ENCODE measurements around the gene PCNX2. TPM values are rescaled to one million over a fixed set of nuclear protein-coding genes. Genes with fewer than 3 reads are reported as not detected.

PCNX2 gene
- total and polyA plus RNA-seq, 7 donors: 1.8 to 13.8 (median 5.1) TPM

DNA sequence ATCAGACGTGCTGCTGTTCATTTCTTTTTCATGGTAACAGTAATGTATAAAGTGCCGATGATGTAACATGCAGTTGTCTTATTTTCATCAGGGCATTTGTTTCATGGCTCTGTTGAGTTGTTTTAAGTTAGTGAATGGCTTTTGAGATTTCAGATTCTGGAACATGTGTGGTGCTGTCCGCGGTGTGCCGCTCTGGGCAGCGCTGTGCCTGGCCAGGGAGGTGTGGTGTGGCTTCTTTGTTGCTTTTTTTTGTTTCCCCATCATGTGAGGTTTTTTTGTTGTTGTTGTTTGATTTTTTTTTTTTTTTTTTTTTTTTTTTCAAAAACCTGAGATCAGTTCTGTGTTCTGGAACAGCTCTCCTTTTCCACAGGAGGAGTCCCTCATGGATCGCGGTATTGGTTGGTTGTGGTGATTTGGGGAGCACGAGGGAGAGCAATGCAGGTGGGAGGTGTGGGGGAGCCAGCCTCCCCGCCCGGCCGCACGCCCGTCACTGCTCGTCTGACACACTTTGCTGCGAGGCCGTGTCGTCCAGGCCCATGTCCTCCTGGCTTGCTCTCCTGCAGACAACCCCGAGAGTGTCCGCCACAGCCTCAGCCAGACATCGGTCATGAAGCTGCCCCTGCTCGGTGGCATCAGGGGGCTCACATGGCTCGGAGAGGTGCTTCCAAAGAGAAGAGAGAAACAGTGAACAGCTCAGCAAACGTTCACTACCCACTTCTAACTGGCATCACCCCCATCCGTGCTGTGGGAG lies 311.5 kb downstream of the PCNX2 start:
- no peaks in the 10 kb centered on the region for H3K27me3 ChIP-seq
- WGBS, 2 donors: 86 to 93% methylated on average over 25 of the region's 25 CpGs
- H3K27ac ChIP-seq: no peak overlapping the region
- peaks cover 0 to 3% (median 0%) of the 10 kb centered on the region in 4 donors for H3K36me3 ChIP-seq
- no peaks in the 10 kb centered on the region for H3K4me1 ChIP-seq
- TF ChIP-seq POLR2A (IDR thresholded peaks at IDR 0.05) (no peak), POLR2AphosphoS5 (IDR thresholded peaks at IDR 0.05) (no peak), EP300 (IDR thresholded peaks at IDR 0.05) (no peak)
- TF ChIP-seq, protein P1, sequence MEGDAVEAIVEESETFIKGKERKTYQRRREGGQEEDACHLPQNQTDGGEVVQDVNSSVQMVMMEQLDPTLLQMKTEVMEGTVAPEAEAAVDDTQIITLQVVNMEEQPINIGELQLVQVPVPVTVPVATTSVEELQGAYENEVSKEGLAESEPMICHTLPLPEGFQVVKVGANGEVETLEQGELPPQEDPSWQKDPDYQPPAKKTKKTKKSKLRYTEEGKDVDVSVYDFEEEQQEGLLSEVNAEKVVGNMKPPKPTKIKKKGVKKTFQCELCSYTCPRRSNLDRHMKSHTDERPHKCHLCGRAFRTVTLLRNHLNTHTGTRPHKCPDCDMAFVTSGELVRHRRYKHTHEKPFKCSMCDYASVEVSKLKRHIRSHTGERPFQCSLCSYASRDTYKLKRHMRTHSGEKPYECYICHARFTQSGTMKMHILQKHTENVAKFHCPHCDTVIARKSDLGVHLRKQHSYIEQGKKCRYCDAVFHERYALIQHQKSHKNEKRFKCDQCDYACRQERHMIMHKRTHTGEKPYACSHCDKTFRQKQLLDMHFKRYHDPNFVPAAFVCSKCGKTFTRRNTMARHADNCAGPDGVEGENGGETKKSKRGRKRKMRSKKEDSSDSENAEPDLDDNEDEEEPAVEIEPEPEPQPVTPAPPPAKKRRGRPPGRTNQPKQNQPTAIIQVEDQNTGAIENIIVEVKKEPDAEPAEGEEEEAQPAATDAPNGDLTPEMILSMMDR (IDR thresholded peaks at IDR 0.05): no peak
- H3K9me3 ChIP-seq: no peaks in the 10 kb centered on the region
- no peak for DNase-seq
- no peak overlapping the region for H3K4me3 ChIP-seq
- intact Hi-C loops (cut with DNase I): no loop called here

DNA sequence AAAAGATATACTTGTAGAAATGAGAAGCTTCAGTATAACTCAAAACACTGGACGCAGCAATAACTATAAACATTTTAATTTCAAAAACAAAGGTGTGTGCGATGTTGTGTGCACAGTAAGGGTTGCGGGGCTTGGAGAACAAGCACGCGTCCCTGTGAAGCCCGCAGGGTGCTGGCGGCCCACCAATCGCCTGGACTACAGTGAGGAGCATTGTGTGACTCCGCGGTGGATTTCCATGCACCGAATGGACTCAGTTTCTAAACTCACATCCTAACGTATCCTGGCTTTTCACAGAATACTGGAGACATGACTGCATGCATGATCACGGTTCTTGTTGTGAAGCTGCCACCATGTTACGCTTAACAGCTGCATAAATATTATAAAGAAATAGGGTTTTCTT lies 312.1 kb downstream of the PCNX2 start:
- intact Hi-C loops (cut with DNase I): no loop called here
- DNase-seq: no peak
- Histone ChIP-seq H3K9me3 (no peaks in the 10 kb centered on the region), H3K36me3 (peaks cover 0 to 4% (median 0%) of the 10 kb centered on the region in 4 donors), H3K4me1 (no peaks in the 10 kb centered on the region), H3K27ac (no peak overlapping the region), H3K27me3 (no peaks in the 10 kb centered on the region), H3K4me3 (no peak overlapping the region)
- 97% methylated on average over 14 of the region's 14 CpGs for WGBS, 2 donors
- TF ChIP-seq POLR2AphosphoS5 (IDR thresholded peaks at IDR 0.05) (no peak), POLR2A (IDR thresholded peaks at IDR 0.05) (no peak), EP300 (IDR thresholded peaks at IDR 0.05) (no peak)
- TF ChIP-seq, protein P1 (IDR thresholded peaks at IDR 0.05): no peak

DNA sequence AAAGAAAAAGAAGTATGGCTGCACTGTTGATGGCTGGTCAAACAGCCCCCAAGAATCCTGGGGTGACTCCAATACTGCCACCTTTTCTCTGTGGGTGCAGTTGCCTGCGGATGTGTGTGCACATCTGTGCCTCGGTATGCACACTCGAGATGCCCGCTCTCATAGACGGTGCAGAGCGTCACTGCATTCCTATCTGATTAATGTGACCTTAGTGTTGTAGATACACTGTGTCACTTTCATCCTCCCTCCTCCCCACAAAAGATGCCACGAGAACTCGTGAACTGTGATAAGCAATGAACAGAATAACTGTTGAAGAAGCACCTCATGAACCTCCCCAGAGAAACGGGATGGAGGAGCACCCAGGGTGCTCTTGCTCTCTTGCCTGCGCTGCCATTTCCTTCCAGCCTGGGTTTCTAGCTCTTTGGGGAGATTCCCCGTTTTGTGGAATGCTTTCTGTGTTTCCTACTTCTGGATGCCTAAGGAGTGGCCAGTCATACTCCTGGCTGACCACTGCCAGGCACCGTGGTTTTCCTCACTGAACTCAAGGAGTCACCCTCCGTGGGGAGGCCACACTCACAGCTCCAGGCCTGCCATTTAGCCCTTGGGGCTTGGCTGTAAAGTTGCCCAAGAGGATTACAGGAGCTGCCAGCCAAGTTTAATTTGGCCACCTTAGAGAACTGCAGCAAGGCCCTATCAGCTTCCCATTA lies 313.1 kb downstream of the PCNX2 start:
- Histone ChIP-seq H3K4me3 (no peak overlapping the region), H3K27ac (no peak overlapping the region), H3K9me3 (no peaks in the 10 kb centered on the region), H3K36me3 (peaks cover 0 to 12% (median 0%) of the 10 kb centered on the region in 4 donors), H3K4me1 (no peaks in the 10 kb centered on the region), H3K27me3 (no peaks in the 10 kb centered on the region)
- peak; percentile 10 for DNase-seq
- intact Hi-C loops (cut with DNase I): no loop called here
- TF ChIP-seq, protein P1 (IDR thresholded peaks at IDR 0.05): no peak
- TF ChIP-seq EP300 (IDR thresholded peaks at IDR 0.05) (no peak), POLR2A (IDR thresholded peaks at IDR 0.05) (no peak), POLR2AphosphoS5 (IDR thresholded peaks at IDR 0.05) (no peak)
- WGBS, 2 donors: 89 to 92% methylated on average over 13 of the region's 13 CpGs

DNA sequence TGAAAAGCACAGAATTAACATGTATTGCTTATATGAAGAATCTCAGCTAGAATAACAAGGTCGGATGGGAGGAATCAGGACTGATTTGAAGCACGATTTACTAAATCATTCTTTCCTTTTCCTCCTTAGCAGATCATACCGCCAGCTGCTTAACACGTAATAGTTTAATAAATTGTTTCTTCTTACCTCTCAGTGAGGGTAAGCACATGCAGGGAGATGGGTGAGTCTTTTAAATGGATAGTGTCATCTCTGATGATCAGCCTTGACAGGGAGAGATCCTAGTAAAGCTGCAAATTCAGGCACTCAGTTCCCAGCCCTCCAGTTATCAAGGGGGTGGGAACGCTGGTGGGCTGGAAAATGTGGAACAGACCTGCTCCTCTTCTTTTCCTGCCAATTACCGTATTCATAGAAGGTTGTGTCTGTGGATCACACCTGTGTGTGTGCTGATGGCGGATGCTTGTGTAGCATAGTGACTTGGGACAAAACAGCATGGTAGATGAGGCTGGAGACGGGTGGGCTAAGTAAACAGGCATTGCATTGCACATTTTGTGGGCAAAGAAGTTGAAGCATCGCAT lies 314.5 kb downstream of the PCNX2 start:
- no peak for TF ChIP-seq POLR2AphosphoS5 (IDR thresholded peaks at IDR 0.05)
- TF ChIP-seq, protein P1 (IDR thresholded peaks at IDR 0.05): no peak
- no peak for TF ChIP-seq EP300 (IDR thresholded peaks at IDR 0.05)
- TF ChIP-seq POLR2A (IDR thresholded peaks at IDR 0.05): no peak
- 92% methylated on average over 9 of the region's 9 CpGs for WGBS, 2 donors
- Histone ChIP-seq H3K27me3 (no peaks in the 10 kb centered on the region), H3K27ac (no peak overlapping the region), H3K4me1 (no peaks in the 10 kb centered on the region), H3K9me3 (no peaks in the 10 kb centered on the region), H3K4me3 (no peak overlapping the region), H3K36me3 (peaks cover 0 to 26% (median 1%) of the 10 kb centered on the region in 4 donors)
- intact Hi-C loops (cut with DNase I): no loop called here
- DNase-seq: no peak

Data from sigmoid colon (tissue), 7 donors.